ENCODE data around the gene ACOXL. TPM values are rescaled to one million over a fixed set of nuclear protein-coding genes. Genes with fewer than 3 reads are reported as not detected.

The ACOXL gene
- total RNA-seq, 2 experiments from 2014 or later: 0.14 to 0.56 TPM

DNA sequence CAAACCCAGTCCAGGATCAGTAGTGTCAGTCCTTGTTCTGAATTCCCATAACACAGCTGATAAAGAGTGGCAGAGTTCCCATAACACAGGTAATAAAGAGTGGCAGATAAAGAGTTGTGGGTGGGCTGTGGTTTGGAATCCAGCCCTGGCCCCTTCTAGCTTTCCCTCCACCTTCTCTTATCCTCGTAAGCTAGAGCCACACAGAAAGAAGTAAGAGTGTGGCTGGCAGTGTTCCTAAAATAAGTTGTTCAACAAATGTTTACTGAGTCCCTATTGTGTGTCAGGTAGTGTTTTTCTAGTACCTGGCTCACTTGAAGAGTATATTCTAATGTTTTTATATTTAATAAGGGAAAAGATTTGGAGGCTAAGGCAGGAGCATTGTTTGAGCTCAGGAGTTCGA lies 323.4 kb downstream of the ACOXL start:
- Mint-ChIP-seq H3K27me3 (peaks cover 15% of the 10 kb centered on the region), H3K4me1 (ENCODE audit: low read depth) (peaks cover 32% of the 10 kb centered on the region), H3K9me3 (peaks cover 12% of the 10 kb centered on the region), H3K27ac (no peak overlapping the region), H3K4me3 (no peak overlapping the region), H3K36me3 (ENCODE audit: low read depth) (peaks cover 12% of the 10 kb centered on the region)
- ChIA-PET POLR2A (interaction anchor here (0.9 to 1.2 kb wide), 3 partner anchors 12 to 195 kb away, joined by 3 to 4 read pairs (median 4); no protein-coding TSS in a partner anchor), CTCF (interaction anchor here (1.0 to 1.8 kb wide), 5 partner anchors 12 to 134 kb away, joined by 3 to 5 read pairs (median 3); no protein-coding TSS in a partner anchor)
- intact Hi-C loops (cut with micrococcal nuclease): no loop called here
- ATAC-seq (no peak), DNase-seq (no peak)
- TF ChIP-seq, protein P1, sequence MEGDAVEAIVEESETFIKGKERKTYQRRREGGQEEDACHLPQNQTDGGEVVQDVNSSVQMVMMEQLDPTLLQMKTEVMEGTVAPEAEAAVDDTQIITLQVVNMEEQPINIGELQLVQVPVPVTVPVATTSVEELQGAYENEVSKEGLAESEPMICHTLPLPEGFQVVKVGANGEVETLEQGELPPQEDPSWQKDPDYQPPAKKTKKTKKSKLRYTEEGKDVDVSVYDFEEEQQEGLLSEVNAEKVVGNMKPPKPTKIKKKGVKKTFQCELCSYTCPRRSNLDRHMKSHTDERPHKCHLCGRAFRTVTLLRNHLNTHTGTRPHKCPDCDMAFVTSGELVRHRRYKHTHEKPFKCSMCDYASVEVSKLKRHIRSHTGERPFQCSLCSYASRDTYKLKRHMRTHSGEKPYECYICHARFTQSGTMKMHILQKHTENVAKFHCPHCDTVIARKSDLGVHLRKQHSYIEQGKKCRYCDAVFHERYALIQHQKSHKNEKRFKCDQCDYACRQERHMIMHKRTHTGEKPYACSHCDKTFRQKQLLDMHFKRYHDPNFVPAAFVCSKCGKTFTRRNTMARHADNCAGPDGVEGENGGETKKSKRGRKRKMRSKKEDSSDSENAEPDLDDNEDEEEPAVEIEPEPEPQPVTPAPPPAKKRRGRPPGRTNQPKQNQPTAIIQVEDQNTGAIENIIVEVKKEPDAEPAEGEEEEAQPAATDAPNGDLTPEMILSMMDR (IDR thresholded peaks at IDR 0.05): no peak

DNA sequence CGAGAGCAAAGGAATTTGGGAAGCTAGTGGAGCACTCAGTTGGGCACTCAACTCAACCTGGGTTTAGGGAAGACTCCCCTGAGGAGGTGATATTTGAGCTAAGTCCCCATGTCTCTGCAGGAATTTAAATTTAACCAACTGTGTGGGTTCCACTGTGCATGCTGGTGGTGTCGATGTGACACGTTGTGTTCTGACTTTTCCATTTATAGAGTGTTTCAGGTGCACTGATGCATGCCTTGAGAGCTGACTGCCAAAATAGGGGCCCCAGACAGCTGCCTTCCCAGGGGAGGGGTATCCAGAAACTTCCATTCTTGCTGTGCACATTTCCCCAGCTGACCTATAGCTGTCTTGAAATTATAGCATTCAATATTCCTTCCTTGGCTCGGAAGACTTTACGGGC lies 324.7 kb downstream of the ACOXL start:
- CTCF ChIA-PET: interaction anchor here (1.3 to 1.8 kb wide), 2 partner anchors 14 to 204 kb away, joined by 4 to 5 read pairs; no protein-coding TSS in a partner anchor
- TF ChIP-seq, protein P1 (IDR thresholded peaks at IDR 0.05): no peak

DNA sequence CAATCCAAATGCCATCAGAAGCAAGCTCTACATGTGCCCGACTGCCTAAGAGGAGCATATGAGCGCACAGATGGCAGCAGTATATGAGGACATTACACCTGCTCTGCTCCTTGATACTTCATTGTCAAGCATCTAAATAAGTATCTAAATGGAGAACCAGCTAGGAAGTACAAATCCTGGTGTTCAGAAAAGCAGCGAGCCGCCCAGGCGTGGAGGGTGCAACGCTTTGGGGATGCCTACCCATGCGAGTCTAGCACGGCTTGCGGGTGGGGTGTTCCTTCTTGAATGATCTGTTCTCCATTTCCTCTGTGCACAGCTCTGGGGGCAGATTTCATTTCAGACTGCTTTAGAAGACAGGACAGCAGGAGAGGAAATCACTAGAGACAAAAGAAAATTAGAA lies 325.3 kb downstream of the ACOXL start:
- Mint-ChIP-seq H3K36me3 (ENCODE audit: low read depth) (peaks cover 18% of the 10 kb centered on the region), H3K27me3 (peaks cover 18% of the 10 kb centered on the region), H3K4me1 (ENCODE audit: low read depth) (peaks cover 21% of the 10 kb centered on the region), H3K4me3 (no peak overlapping the region), H3K27ac (no peak overlapping the region), H3K9me3 (peaks cover 17% of the 10 kb centered on the region)
- DNase-seq (no peak), ATAC-seq (no peak)
- TF ChIP-seq, protein P1 (IDR thresholded peaks at IDR 0.05): no peak
- ChIA-PET POLR2A (interaction anchor here (1.3 kb wide), 1 partner anchor 59 kb away, joined by 3 read pairs; no protein-coding TSS in a partner anchor), CTCF (interaction anchor here (1.0 to 1.3 kb wide), 2 partner anchors 8 to 205 kb away, joined by 4 read pairs; no protein-coding TSS in a partner anchor)
- intact Hi-C loops (cut with micrococcal nuclease): no loop called here

More for the DNA sequence above, 324.7 kb downstream of the ACOXL start:
- intact Hi-C loops (cut with micrococcal nuclease): no loop called here
- ATAC-seq (no peak), DNase-seq (no peak)
- Mint-ChIP-seq H3K36me3 (ENCODE audit: low read depth) (peaks cover 18% of the 10 kb centered on the region), H3K27ac (no peak overlapping the region), H3K27me3 (peaks cover 16% of the 10 kb centered on the region), H3K9me3 (peaks cover 17% of the 10 kb centered on the region), H3K4me3 (no peak overlapping the region), H3K4me1 (ENCODE audit: low read depth) (peaks cover 21% of the 10 kb centered on the region)
- POLR2A ChIA-PET: interaction anchor here (1.1 to 1.3 kb wide), 2 partner anchors 11 to 60 kb away, joined by 3 read pairs; no protein-coding TSS in a partner anchor

DNA sequence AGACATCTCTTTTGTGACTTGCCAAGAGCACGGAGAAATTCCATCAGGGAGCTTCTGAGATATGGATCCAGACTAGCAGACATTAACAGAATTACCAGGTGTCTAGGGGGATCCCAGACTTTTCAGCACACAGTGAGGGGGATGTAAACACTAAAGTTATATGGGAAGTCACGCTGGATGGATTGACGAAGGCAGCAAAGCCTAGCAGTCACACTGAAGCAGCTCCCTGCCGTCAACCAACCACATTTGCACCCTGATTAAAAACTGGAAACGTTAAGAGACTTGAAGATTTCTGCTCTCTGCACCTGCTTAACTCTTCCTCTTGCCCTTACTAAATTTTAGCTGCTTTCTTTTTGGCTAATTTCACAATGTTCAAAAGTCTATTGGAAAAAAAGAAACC lies 325.9 kb downstream of the ACOXL start:
- Mint-ChIP-seq H3K9me3 (peaks cover 17% of the 10 kb centered on the region), H3K27me3 (peaks cover 16% of the 10 kb centered on the region), H3K4me1 (ENCODE audit: low read depth) (peaks cover 21% of the 10 kb centered on the region), H3K27ac (no peak overlapping the region), H3K36me3 (ENCODE audit: low read depth) (peaks cover 18% of the 10 kb centered on the region), H3K4me3 (no peak overlapping the region)
- intact Hi-C loops (cut with micrococcal nuclease): no loop called here
- TF ChIP-seq, protein P1 (IDR thresholded peaks at IDR 0.05): no peak
- DNase-seq: no peak
- CTCF ChIA-PET: interaction anchor here (1.0 kb wide), 1 partner anchor 9 kb away, joined by 4 read pairs; no protein-coding TSS in a partner anchor
- no peak for ATAC-seq
- POLR2A ChIA-PET: interaction anchor here (0.9 kb wide), 1 partner anchor 19 kb away, joined by 3 read pairs; no protein-coding TSS in a partner anchor

DNA sequence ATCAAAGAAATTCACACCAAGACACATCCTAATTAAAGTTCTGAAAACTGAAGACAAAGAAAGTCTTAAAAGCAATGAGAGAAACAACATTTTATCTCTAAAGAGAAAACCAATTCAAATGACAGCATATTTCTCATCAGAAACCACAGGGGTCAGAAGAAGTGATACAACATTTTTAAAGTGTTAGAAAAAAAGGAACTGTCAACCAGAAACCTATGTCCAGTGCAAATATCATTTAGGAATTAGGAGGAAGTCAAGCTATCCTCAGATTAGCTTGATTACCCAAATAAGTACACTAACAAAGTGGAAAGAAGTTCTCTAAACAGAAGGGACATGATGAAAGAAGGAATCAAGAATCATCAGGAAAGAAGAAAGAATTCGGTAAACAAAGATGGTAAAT lies 328.8 kb downstream of the ACOXL start:
- Mint-ChIP-seq H3K9me3 (peaks cover 19% of the 10 kb centered on the region), H3K4me3 (no peak overlapping the region), H3K27me3 (peaks cover 13% of the 10 kb centered on the region), H3K27ac (no peak overlapping the region), H3K4me1 (ENCODE audit: low read depth) (peaks cover 10% of the 10 kb centered on the region), H3K36me3 (ENCODE audit: low read depth) (peaks cover 18% of the 10 kb centered on the region)
- CTCF ChIA-PET: interaction anchor here (1.7 kb wide), 1 partner anchor 10 kb away, joined by 6 read pairs; no protein-coding TSS in a partner anchor
- intact Hi-C loops (cut with micrococcal nuclease): no loop called here
- no peak for DNase-seq
- no peak for ATAC-seq
- TF ChIP-seq, protein P1 (IDR thresholded peaks at IDR 0.05): no peak
- POLR2A ChIA-PET: no interaction called here

Measured in activated CD8-positive, alpha-beta T cell treated with anti-CD3 and anti-CD28 coated beads for 36 hours (primary cell).